Kidney (tissue), 14 donors: ENCODE results near the gene COL23A1. TPM values are rescaled to one million over a fixed set of nuclear protein-coding genes. Genes with fewer than 3 reads are reported as not detected.
"Not testable (repeated sequence)": the region's sequence is repeated elsewhere in the genome, so short reads cannot be mapped to it uniquely, and the experiment has no call there.

ENCODE experiments used
- DNase-seq, 5 donors: peaks; one replicate each; pipeline ENCODE4 v3.0.0-alpha.2; 2013 to 2020
- FAIRE-seq: peaks from 2 replicates; lab custom pipeline; 2012; peaks lifted over from hg19 to GRCh38; lab: Jason Lieb, UNC
- H3K27ac ChIP-seq, 2 donors: one replicate each; pipeline ENCODE4 v1.7.0; 2013; ENCODE audit warnings: low read depth in 2 of 2, low read length in 2 of 2, inconsistent platforms in 1 of 2
- H3K27me3 ChIP-seq: one replicate; pipeline ENCODE4 v1.7.1; 2013; ENCODE audit warnings: low read length, inconsistent platforms; ENCODE audit not compliant: control insufficient read depth, insufficient read depth
- H3K36me3 ChIP-seq, 3 donors: one replicate each; pipeline versions ENCODE4 v1.7.0 to v1.7.1; 2013; ENCODE audit warnings: low read length in 3 of 3, control low read depth in 1 of 3, inconsistent platforms in 1 of 3; ENCODE audit not compliant: insufficient read depth in 3 of 3, control insufficient read depth in 2 of 3
- H3K4me1 ChIP-seq, 3 donors: one replicate each; pipeline versions ENCODE4 v1.7.0 to v1.7.1; 2013; ENCODE audit warnings: low read length in 3 of 3, inconsistent platforms in 1 of 3, low read depth in 1 of 3; ENCODE audit not compliant: control insufficient read depth in 2 of 3, insufficient read depth in 2 of 3
- H3K4me3 ChIP-seq, 3 donors: one replicate each; pipeline versions ENCODE4 v1.7.0 to v1.8.1; 2013; ENCODE audit warnings: low read length in 3 of 3, control low read depth in 1 of 3, inconsistent platforms in 1 of 3
- H3K9ac ChIP-seq, 3 donors: one replicate each; pipeline versions ENCODE4 v1.7.0 to v1.7.1; 2013; ENCODE audit warnings: low read length in 3 of 3, control low read depth in 1 of 3, inconsistent platforms in 1 of 3
- H3K9me3 ChIP-seq, 3 donors: one replicate each; pipeline versions ENCODE4 v1.7.0 to v1.7.1; 2013; ENCODE audit warnings: low read length in 3 of 3, control low read depth in 1 of 3, inconsistent platforms in 1 of 3; ENCODE audit not compliant: control insufficient read depth in 2 of 3, insufficient read depth in 1 of 3
- intact Hi-C: fragments of 100-400 bp; cut with DNase I; formaldehyde crosslinking; loops from one replicate; pipeline ENCODE4 v1.11.1; 2022
- polyA plus RNA-seq: library from polyadenylated mRNA; stranded (reverse); fragments of 350-450 nt; fragmentation: Illumina TruSeq; extraction: RNeasy Lipid Tissue Mini Kit (QIAGEN cat#74804); gene quantifications from one replicate; pipeline ENCODE4 v1.2.3, GENCODE V29; 2014; ENCODE audit warnings: low read depth, low replicate concordance; ENCODE audit not compliant: insufficient read depth
- total RNA-seq: library from RNA; stranded (reverse); fragmentation: NEBNext Ultra II Directional; extraction: Animal tissue kit (Norgen Biotek cat#: 25700); gene quantifications from one replicate; pipeline ENCODE4 v1.2.1, GENCODE V29; 2021
- TF ChIP-seq, protein P1 (sequence below): IDR thresholded peaks from 3 replicates; pipeline ENCODE4 v1.5.1; 2012; ENCODE audit warnings: mild to moderate bottlenecking, moderate library complexity, borderline replicate concordance; ENCODE audit not compliant: insufficient read depth; ENCODE audit errors: extremely low read depth
- donor health status: control.
- donor health status: control.
- donor health status: control.
- donor health status: control.
- donor health status: control.
- donor health status: DM: yes; HTN: yes; CAD: no.
- donor health status: Normal renal cell carcinoma (clear cell type).

Gene COL23A1
- total and polyA plus RNA-seq, 2 donors from 2014 or later = 4.1 to 8.7 TPM

DNA sequence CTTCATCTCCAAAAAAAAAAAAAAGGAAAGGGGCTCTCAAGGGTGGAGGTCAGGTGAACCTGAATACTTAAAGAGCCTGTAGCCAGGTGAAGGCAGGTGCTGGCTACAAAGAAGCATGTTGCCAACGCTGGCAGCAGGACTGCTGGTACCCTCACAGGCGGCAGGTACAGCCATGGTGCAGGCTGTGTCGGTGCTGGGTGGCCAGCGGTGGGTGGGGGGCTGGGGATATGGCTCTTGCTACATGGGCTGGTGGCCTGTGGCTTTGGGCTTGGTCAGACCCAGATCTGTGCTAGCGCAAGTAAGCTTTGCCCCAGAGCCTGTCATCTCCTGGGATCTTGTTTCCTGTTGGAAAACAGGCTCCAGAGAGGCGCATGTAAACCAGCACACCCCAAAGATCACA lies 271.3 kb downstream of the COL23A1 start:
- Histone ChIP-seq H3K27me3 (no peaks in the 10 kb centered on the region), H3K4me3 (no peak overlapping the region), H3K9ac (no peak overlapping the region), H3K27ac (no peak overlapping the region), H3K9me3 (no peaks in the 10 kb centered on the region), H3K4me1 (no peaks in the 10 kb centered on the region), H3K36me3 (no peaks in the 10 kb centered on the region)
- FAIRE-seq = no peak
- TF ChIP-seq, protein P1, sequence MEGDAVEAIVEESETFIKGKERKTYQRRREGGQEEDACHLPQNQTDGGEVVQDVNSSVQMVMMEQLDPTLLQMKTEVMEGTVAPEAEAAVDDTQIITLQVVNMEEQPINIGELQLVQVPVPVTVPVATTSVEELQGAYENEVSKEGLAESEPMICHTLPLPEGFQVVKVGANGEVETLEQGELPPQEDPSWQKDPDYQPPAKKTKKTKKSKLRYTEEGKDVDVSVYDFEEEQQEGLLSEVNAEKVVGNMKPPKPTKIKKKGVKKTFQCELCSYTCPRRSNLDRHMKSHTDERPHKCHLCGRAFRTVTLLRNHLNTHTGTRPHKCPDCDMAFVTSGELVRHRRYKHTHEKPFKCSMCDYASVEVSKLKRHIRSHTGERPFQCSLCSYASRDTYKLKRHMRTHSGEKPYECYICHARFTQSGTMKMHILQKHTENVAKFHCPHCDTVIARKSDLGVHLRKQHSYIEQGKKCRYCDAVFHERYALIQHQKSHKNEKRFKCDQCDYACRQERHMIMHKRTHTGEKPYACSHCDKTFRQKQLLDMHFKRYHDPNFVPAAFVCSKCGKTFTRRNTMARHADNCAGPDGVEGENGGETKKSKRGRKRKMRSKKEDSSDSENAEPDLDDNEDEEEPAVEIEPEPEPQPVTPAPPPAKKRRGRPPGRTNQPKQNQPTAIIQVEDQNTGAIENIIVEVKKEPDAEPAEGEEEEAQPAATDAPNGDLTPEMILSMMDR = no peak
- DNase-seq = peak in 1 of 5 donors; percentile 46
- intact Hi-C loops = no loop called here

DNA sequence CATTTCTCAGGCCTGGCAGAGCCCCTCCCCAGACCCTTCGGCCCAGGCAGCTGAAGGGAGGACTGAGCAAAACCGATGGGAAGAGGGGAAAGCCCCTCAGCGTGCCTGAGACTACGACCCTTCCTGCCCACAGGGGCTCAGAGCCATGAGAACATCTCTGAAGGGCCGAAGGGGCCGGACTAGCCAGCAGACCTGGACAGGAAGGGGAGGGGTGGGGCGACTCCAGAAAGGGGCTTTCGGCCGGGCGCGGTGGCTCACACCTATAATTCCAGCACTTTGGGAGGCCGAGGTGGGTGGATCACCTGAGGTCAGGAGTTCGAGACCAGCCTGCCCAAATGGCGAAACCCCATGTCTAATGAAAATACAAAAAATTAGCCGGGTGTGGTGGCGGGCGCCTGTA lies 271.8 kb downstream of the COL23A1 start:
- DNase-seq = peak in 1 of 5 donors; percentile 61

DNA sequence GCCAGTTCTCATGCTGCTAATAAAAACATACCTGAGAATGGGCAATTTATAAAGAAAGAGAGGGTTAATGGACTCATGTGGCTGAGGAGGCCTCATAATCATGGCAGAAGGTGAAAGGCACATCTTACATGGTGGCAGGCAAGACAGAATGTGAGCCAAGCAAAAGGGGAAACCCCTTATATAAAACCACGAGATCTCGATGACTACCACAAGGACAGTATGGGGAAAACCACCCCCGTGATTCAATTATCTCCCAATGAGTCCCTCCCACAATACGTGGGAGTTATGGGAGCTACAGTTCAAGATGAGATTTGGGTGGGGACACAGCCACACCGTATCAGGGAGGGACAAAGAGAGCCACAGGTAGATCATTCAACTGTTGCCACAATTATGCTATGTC lies 272.5 kb downstream of the COL23A1 start:
- H3K27me3 ChIP-seq, DNase-seq, H3K4me3 ChIP-seq, H3K27ac ChIP-seq, H3K9me3 ChIP-seq, H3K4me1 ChIP-seq, H3K9ac ChIP-seq, intact Hi-C loops, FAIRE-seq, H3K36me3 ChIP-seq: not testable (repeated sequence)

More for the DNA sequence above, 271.8 kb downstream of the COL23A1 start:
- Histone ChIP-seq H3K27ac (no peak overlapping the region), H3K9ac (no peak overlapping the region), H3K9me3 (no peaks in the 10 kb centered on the region), H3K36me3 (no peaks in the 10 kb centered on the region), H3K4me3 (no peak overlapping the region), H3K27me3 (no peaks in the 10 kb centered on the region), H3K4me1 (no peaks in the 10 kb centered on the region)
- no peak for FAIRE-seq
- intact Hi-C loops = no loop called here
- TF ChIP-seq, protein P1 = no peak

DNA sequence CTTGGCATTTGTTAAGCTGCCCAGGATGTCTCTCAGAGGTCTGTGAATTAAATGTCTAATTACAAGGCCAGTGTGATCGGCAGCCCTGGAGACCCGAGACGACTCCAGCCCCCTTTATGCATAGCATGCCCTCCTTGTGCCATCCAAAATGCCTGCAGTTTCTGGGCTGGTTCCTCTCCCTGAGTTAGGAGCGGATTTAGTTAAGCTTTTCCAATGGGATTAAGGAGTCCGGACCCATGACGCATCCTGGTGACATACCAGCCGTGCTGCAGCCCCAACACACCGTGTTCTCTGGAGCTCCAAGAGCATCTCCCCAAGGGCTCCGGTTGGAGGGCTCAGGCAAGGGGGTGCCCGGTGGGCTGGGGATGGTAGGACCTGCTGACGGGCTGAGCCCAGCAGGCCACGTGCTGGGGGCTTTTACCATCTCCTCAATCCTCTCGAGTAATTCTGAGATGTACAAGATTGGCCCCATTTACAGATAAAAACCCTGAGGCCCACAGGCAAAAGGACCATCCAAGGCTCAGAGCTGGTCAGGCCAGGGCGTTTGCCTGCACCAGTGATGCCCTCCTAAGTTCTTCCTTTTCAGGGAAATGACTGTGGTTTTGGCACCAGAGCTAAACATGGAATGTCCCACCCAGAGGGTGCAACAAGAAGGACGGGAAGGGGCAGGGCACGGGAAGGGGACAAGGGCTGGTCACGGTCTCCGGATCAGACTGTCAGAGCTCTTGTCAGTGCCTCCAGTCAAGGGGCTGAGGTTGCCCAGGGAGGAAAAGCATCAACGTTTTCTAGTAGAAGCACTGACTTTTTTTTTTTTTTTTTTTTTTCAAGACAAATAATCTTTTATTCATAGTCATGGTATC lies 275.0 kb downstream of the COL23A1 start:
- no peak overlapping the region for H3K27ac ChIP-seq
- H3K9me3 ChIP-seq = no peaks in the 10 kb centered on the region
- H3K36me3 ChIP-seq = no peaks in the 10 kb centered on the region
- TF ChIP-seq, protein P1 = no peak
- FAIRE-seq (no peak), DNase-seq (peak in 1 of 5 donors; percentile 30)
- H3K27me3 ChIP-seq = no peaks in the 10 kb centered on the region
- intact Hi-C loops = no loop called here
- H3K4me1 ChIP-seq = no peaks in the 10 kb centered on the region
- H3K9ac ChIP-seq = no peak overlapping the region
- no peak overlapping the region for H3K4me3 ChIP-seq
